IMR-90 (cell line): Measurements from ENCODE around the gene FOXC1. TPM values are rescaled to one million over a fixed set of nuclear protein-coding genes. Genes with fewer than 3 reads are reported as not detected.

ENCODE experiments used
- ATAC-seq: fragments of 200-7000 bp; cut with Tn5 transposase; 2 replicates; pipeline ENCODE4 v1.9.1; 2020; ENCODE audit warnings: low read depth, mild to moderate bottlenecking, moderate library complexity
- BruUV-seq: library from RNA; stranded (reverse); fragments of 400-500 nt; replicated peaks from 2 replicates; lab custom pipeline; 2021; lab: Mats Ljungman, UMichigan
- CTCF ChIA-PET: fragments of 300-600 bp; formaldehyde crosslinking; extraction: SDS; loops from one replicate; lab custom pipeline; 2021; ENCODE audit warnings: antibody characterized with exemption; lab: Yijun Ruan, JAX
- POLR2A ChIA-PET: fragments of 300-600 bp; sonication (Branson Sonifier 250); formaldehyde crosslinking; loops from one replicate; lab custom pipeline; 2022; ENCODE audit warnings: antibody characterized with exemption; ENCODE audit not compliant: unreplicated experiment; lab: Charles Lee
- DNase-seq: peaks from one replicate; pipeline ENCODE4 v3.0.0; 2013
- H2AFZ ChIP-seq: replicated peaks from 2 replicates; pipeline ENCODE3; 2013; ENCODE audit warnings: low read length, mild to moderate bottlenecking; ENCODE audit not compliant: poor library complexity
- H2AK5ac ChIP-seq: 2 replicates; pipeline ENCODE4 v1.6.1; 2013; ENCODE audit warnings: low read depth, low read length, inconsistent platforms
- H2AK9ac ChIP-seq: replicated peaks from 2 replicates; pipeline ENCODE3; 2013; ENCODE audit warnings: mild to moderate bottlenecking, low read depth, low read length, moderate library complexity; ENCODE audit not compliant: poor library complexity
- H2BK120ac ChIP-seq: 2 replicates; pipeline ENCODE4 v1.6.1; 2013; ENCODE audit warnings: low read depth, low read length, inconsistent platforms
- H2BK15ac ChIP-seq: 3 replicates; pipeline ENCODE4 v1.6.1; 2013; ENCODE audit warnings: low read depth, low read length, inconsistent platforms
- H2BK20ac ChIP-seq: 2 replicates; pipeline ENCODE4 v1.6.1; 2013; ENCODE audit warnings: low read depth, mild to moderate bottlenecking, inconsistent platforms, low read length, moderate library complexity
- H2BK5ac ChIP-seq: 2 replicates; pipeline ENCODE4 v1.6.1; 2013; ENCODE audit warnings: mild to moderate bottlenecking, low read depth, low read length, inconsistent platforms; ENCODE audit not compliant: poor library complexity, severe bottlenecking
- H3K14ac ChIP-seq: replicated peaks from 2 replicates; pipeline ENCODE4 v1.6.1; 2013; ENCODE audit warnings: low read depth, low read length, inconsistent platforms
- H3K18ac ChIP-seq: 2 replicates; pipeline ENCODE4 v1.6.1; 2013; ENCODE audit warnings: low read depth, low read length, control low read depth
- H3K23ac ChIP-seq: 2 replicates; pipeline ENCODE4 v1.6.1; 2013; ENCODE audit warnings: low read depth, low read length, inconsistent platforms
- H3K27ac ChIP-seq: 2 replicates; pipeline ENCODE4 v1.5.1; 2013; ENCODE audit warnings: mild to moderate bottlenecking, control low read depth, low read length; ENCODE audit not compliant: insufficient read depth
- H3K27me3 ChIP-seq: 2 replicates; pipeline ENCODE4 v1.6.1; 2013; ENCODE audit warnings: low read length; ENCODE audit not compliant: control insufficient read depth, insufficient read depth
- H3K36me3 ChIP-seq: 2 replicates; pipeline ENCODE4 v1.6.1; 2013; ENCODE audit warnings: low read length, mixed read lengths; ENCODE audit not compliant: control insufficient read depth, insufficient read depth
- H3K4ac ChIP-seq: 2 replicates; pipeline ENCODE4 v1.6.1; 2013; ENCODE audit warnings: low read depth, low read length, inconsistent platforms
- H3K4me1 ChIP-seq: 2 replicates; pipeline ENCODE4 v1.6.1; 2013; ENCODE audit warnings: low read length, mixed read lengths; ENCODE audit not compliant: control insufficient read depth, insufficient read depth
- H3K4me2 ChIP-seq: 2 replicates; pipeline ENCODE4 v1.6.1; 2013; ENCODE audit warnings: low read depth, mild to moderate bottlenecking, control low read depth, low read length, moderate library complexity
- H3K4me3 ChIP-seq: 2 replicates; pipeline ENCODE4 v1.5.1; 2013; ENCODE audit warnings: low read depth, mild to moderate bottlenecking, control low read depth, low read length, moderate library complexity; ENCODE audit not compliant: insufficient read depth
- H3K56ac ChIP-seq: 2 replicates; pipeline ENCODE4 v1.6.1; 2013; ENCODE audit warnings: low read length, inconsistent platforms; ENCODE audit not compliant: insufficient read depth; ENCODE audit errors: extremely low read depth
- H3K79me1 ChIP-seq, 2 experiments: 2 replicates each; pipeline ENCODE4 v1.6.1; 2013; ENCODE audit warnings: low read length in 2 of 2, inconsistent platforms in 1 of 2, low read depth in 1 of 2
- H3K9ac ChIP-seq: 2 replicates; pipeline ENCODE4 v1.6.1; 2013; ENCODE audit warnings: low read depth, low read length, control low read depth
- H3K9me1 ChIP-seq: 2 replicates; pipeline ENCODE4 v1.6.1; 2013; ENCODE audit warnings: low read length, inconsistent platforms; ENCODE audit not compliant: insufficient read depth
- H3K9me3 ChIP-seq: 2 replicates; pipeline ENCODE4 v1.6.1; 2013; ENCODE audit warnings: low read length; ENCODE audit not compliant: control insufficient read depth, insufficient read depth
- H4K20me1 ChIP-seq: 2 replicates; pipeline ENCODE4 v1.6.1; 2013; ENCODE audit warnings: low read length, inconsistent platforms; ENCODE audit not compliant: insufficient read depth
- H4K5ac ChIP-seq: 2 replicates; pipeline ENCODE4 v1.6.1; 2013; ENCODE audit warnings: mild to moderate bottlenecking, low read depth, low read length, control low read depth
- H4K8ac ChIP-seq, 2 experiments: 2 replicates each; pipeline ENCODE4 v1.6.1; 2013; ENCODE audit warnings: low read depth in 2 of 2, low read length in 2 of 2, control low read depth in 1 of 2, inconsistent platforms in 1 of 2
- H4K91ac ChIP-seq: 2 replicates; pipeline ENCODE4 v1.6.1; 2013; ENCODE audit warnings: low read depth, low read length, inconsistent platforms; ENCODE audit not compliant: insufficient read depth
- BHLHE40 ChIP-seq: fragments of 150-350 bp; IDR thresholded peaks from 2 replicates; pipeline ENCODE4 v1.6.1; 2016; ENCODE audit warnings: mild to moderate bottlenecking, low read depth, low read length
- CEBPB ChIP-seq: IDR thresholded peaks from 2 replicates; pipeline ENCODE4 v1.6.1; 2012; ENCODE audit warnings: low read depth, low read length, improper control_type of control experiment
- CHD1 ChIP-seq: IDR thresholded peaks from 2 replicates; pipeline ENCODE4 v1.6.1; 2012; ENCODE audit warnings: low read depth, low read length, improper control_type of control experiment
- CTCF ChIP-seq: conservative IDR thresholded peaks from 2 replicates; pipeline ENCODE4 v1.5.1; 2012; ENCODE audit warnings: mild to moderate bottlenecking, low read depth, low read length, improper control_type of control experiment
- FOS ChIP-seq: fragments of 150-350 bp; IDR thresholded peaks from 2 replicates; pipeline ENCODE4 v1.6.1; 2016; ENCODE audit warnings: low read depth, low read length
- MAFK ChIP-seq: IDR thresholded peaks from 2 replicates; pipeline ENCODE4 v1.6.1; 2012; ENCODE audit warnings: low read depth, low read length, improper control_type of control experiment
- MAZ ChIP-seq: IDR thresholded peaks from 2 replicates; pipeline ENCODE4 v1.6.1; 2012; ENCODE audit warnings: low read depth, mild to moderate bottlenecking, low read length, improper control_type of control experiment, moderate library complexity, borderline replicate concordance
- MXI1 ChIP-seq: IDR thresholded peaks from 2 replicates; pipeline ENCODE4 v1.6.1; 2012; ENCODE audit warnings: low read depth, mild to moderate bottlenecking, low read length, moderate library complexity, borderline replicate concordance
- NFE2L2 ChIP-seq: fragments of 150-350 bp; IDR thresholded peaks from 2 replicates; pipeline ENCODE4 v1.6.1; 2016; ENCODE audit warnings: low read depth, mild to moderate bottlenecking, low read length
- POLR2A ChIP-seq: IDR thresholded peaks from 2 replicates; pipeline ENCODE4 v1.6.1; 2012; ENCODE audit warnings: mild to moderate bottlenecking, low read depth, low read length
- RAD21 ChIP-seq: IDR thresholded peaks from 2 replicates; pipeline ENCODE4 v1.6.1; 2012; ENCODE audit warnings: low read length, improper control_type of control experiment
- RCOR1 ChIP-seq: IDR thresholded peaks from 2 replicates; pipeline ENCODE4 v1.6.1; 2012; ENCODE audit warnings: mild to moderate bottlenecking, low read length, improper control_type of control experiment; ENCODE audit not compliant: insufficient replicate concordance
- RFX5 ChIP-seq: IDR thresholded peaks from 2 replicates; pipeline ENCODE4 v1.8.0; 2012; ENCODE audit warnings: low read depth, mild to moderate bottlenecking, low read length, moderate library complexity
- SMC3 ChIP-seq: fragments of 150-350 bp; IDR thresholded peaks from 2 replicates; pipeline ENCODE4 v1.6.1; 2016; ENCODE audit warnings: low read depth, mild to moderate bottlenecking, antibody characterized with exemption, low read length, moderate library complexity
- USF2 ChIP-seq: fragments of 150-350 bp; IDR thresholded peaks from 2 replicates; pipeline ENCODE4 v1.6.1; 2017; ENCODE audit warnings: mild to moderate bottlenecking, antibody characterized with exemption, low read length, low read depth
- WGBS, 2 experiments: methylation state at CpG; one replicate each; pipeline versions ENCODE4 v1.1.5 to v1.1.7; 2013; ENCODE audit warnings: missing lambda C conversion rate in 2 of 2; ENCODE audit not compliant: insufficient read length in 1 of 2; ENCODE audit errors: extremely low coverage in 2 of 2; 5-methylcytosine and 5-hydroxymethylcytosine counted together
- dilution Hi-C: fragments of 300-500 bp; cut with HindIII; formaldehyde crosslinking; loops from one replicate; pipeline ENCODE4 v1.14.3; 2018; ENCODE audit warnings: low sequenced_read_pairs; ENCODE audit not compliant: unreplicated experiment
- in situ Hi-C: fragments of 300-500 bp; cut with MboI; formaldehyde crosslinking; loops from 3 replicates; pipeline ENCODE4 v1.14.3; 2019; ENCODE audit warnings: low sequenced_read_pairs, inconsistent platforms, mixed read lengths
- intact Hi-C: fragments of 100-400 bp; cut with micrococcal nuclease; formaldehyde crosslinking; loops from 2 replicates; pipeline ENCODE4 v1.10.0; 2022
- polyA plus RNA-seq, 3 experiments: library from polyadenylated mRNA; depleted of rRNA; stranded (reverse); fragments of >200 nt; gene quantifications; 2 replicates each; pipeline ENCODE4 v1.2.3, GENCODE V29; 2012; ENCODE audit warnings: low replicate concordance in 1 of 3
- total RNA-seq: library from RNA; depleted of rRNA; stranded (reverse); fragments of >200 nt; gene quantifications from 2 replicates; pipeline ENCODE4 v1.2.3, GENCODE V29; 2012

FOXC1 gene
- total and polyA plus RNA-seq, 2 of the 4 experiments (the other 2 are of a cell fraction), result 1.3 to 4.0 TPM

GRCh38 chr6:1639430-1639829 lies 29.7 kb downstream of the FOXC1 start:
- Histone ChIP-seq H3K27ac (no peak overlapping the region), H3K27me3 (no peaks in the 10 kb centered on the region), H3K18ac (no peak overlapping the region), H4K5ac (no peak overlapping the region), H3K4me2 (no peak overlapping the region), H3K36me3 (no peaks in the 10 kb centered on the region), H2BK5ac (no peak overlapping the region), H3K9me1 (no peaks in the 10 kb centered on the region; the same call in 1 of the 2 replicates), H4K8ac (no peak overlapping the region), H2BK120ac (no peak overlapping the region), H2BK20ac (no peak overlapping the region), H3K23ac (no peak overlapping the region), H3K79me1 (no peaks in the 10 kb centered on the region), H3K4me1 (peaks cover 8% of the 10 kb centered on the region; the same call in 1 of the 2 replicates), H4K91ac (no peak overlapping the region), H3K4me3 (no peak overlapping the region), H2AFZ (no peak overlapping the region), H2AK5ac (no peak overlapping the region), H3K4ac (no peak overlapping the region), H4K20me1 (no peaks in the 10 kb centered on the region), H2AK9ac (no peak overlapping the region), H2BK15ac (no peak overlapping the region), H3K9ac (no peak overlapping the region), H3K56ac (no peak overlapping the region), H3K14ac (no peak overlapping the region), H3K9me3 (no peaks in the 10 kb centered on the region)
- POLR2A ChIA-PET, result interaction anchor here (0.6 kb wide), 1 partner anchor 31 kb away, joined by 3 read pairs; no protein-coding TSS in a partner anchor
- WGBS, 2 experiments, result 60% methylated on average over 1 of the region's 9 CpGs; no CpG with 5 or more reads in 1 of the 2 experiments
- DNase-seq, result no peak
- no peak for TF ChIP-seq RFX5
- TF ChIP-seq NFE2L2, result no peak
- TF ChIP-seq CEBPB, result no peak
- no peak for TF ChIP-seq USF2
- TF ChIP-seq CTCF, result no peak
- TF ChIP-seq MAFK, result no peak
- no peak for TF ChIP-seq MAZ
- no peak for TF ChIP-seq POLR2A
- TF ChIP-seq RAD21, result no peak
- no peak for TF ChIP-seq BHLHE40
- TF ChIP-seq RCOR1, result no peak
- TF ChIP-seq MXI1, result no peak
- TF ChIP-seq CHD1, result no peak
- no peak for TF ChIP-seq FOS
- TF ChIP-seq SMC3, result no peak
- in situ Hi-C loops, result no loop called here
- ATAC-seq, result no peak
- CTCF ChIA-PET, result no interaction called here
- dilution Hi-C loops, result no loop called here
- no TSS peak for BruUV-seq
- intact Hi-C loops, result no loop called here
